Measurements from ENCODE around the gene PLAGL2. TPM values are rescaled to one million over a fixed set of nuclear protein-coding genes. Genes with fewer than 3 reads are reported as not detected.
"Not testable (repeated sequence)": the region's sequence is repeated elsewhere in the genome, so short reads cannot be mapped to it uniquely, and the experiment has no call there.

The PLAGL2 gene, protein sequence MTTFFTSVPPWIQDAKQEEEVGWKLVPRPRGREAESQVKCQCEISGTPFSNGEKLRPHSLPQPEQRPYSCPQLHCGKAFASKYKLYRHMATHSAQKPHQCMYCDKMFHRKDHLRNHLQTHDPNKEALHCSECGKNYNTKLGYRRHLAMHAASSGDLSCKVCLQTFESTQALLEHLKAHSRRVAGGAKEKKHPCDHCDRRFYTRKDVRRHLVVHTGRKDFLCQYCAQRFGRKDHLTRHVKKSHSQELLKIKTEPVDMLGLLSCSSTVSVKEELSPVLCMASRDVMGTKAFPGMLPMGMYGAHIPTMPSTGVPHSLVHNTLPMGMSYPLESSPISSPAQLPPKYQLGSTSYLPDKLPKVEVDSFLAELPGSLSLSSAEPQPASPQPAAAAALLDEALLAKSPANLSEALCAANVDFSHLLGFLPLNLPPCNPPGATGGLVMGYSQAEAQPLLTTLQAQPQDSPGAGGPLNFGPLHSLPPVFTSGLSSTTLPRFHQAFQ
- total RNA-seq, result 6.7 TPM

GRCh38 chr20:32207626-32208498 lies at the start of gene PLAGL2, which contains the start of gene POFUT1:
Gene PLAGL2 (minus strand): TSS chr20:32207743. CDS start chr20:32202178, 5,565 bp downstream.
Gene POFUT1 (plus strand): TSS chr20:32207880. CDS start chr20:32207942, 62 bp downstream.
- Histone ChIP-seq H3K4me1 (peaks cover 0 to 33% of the 10 kb centered on the region in 2 donors), H3K4me3 (peak within 1 kb of the TSS; percentile 95 to 97), H3K9me3 (no peaks in the 10 kb centered on the region), H3K27me3 (no peaks in the 10 kb centered on the region), H3K27ac (peak within 1 kb of the TSS; percentile 77 to 78), H3K36me3 (peaks cover 0 to 11% of the 10 kb centered on the region in 2 donors)
- intact Hi-C loops (cut with DNase I), result loop anchor here (1.0 to 10.0 kb wide), 6 partner anchors 69 to 383 kb away; partner anchors contain the start of genes ASXL1, DUSP15, KIF3B and TM9SF4
- peak; percentile 36 to 93 for DNase-seq (ENCODE audit: low spot score in 2 of 2)
- TF ChIP-seq, protein P1, sequence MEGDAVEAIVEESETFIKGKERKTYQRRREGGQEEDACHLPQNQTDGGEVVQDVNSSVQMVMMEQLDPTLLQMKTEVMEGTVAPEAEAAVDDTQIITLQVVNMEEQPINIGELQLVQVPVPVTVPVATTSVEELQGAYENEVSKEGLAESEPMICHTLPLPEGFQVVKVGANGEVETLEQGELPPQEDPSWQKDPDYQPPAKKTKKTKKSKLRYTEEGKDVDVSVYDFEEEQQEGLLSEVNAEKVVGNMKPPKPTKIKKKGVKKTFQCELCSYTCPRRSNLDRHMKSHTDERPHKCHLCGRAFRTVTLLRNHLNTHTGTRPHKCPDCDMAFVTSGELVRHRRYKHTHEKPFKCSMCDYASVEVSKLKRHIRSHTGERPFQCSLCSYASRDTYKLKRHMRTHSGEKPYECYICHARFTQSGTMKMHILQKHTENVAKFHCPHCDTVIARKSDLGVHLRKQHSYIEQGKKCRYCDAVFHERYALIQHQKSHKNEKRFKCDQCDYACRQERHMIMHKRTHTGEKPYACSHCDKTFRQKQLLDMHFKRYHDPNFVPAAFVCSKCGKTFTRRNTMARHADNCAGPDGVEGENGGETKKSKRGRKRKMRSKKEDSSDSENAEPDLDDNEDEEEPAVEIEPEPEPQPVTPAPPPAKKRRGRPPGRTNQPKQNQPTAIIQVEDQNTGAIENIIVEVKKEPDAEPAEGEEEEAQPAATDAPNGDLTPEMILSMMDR (IDR thresholded peaks at IDR 0.05), result peak in 1 of 3 experiments; percentile 13

DNA sequence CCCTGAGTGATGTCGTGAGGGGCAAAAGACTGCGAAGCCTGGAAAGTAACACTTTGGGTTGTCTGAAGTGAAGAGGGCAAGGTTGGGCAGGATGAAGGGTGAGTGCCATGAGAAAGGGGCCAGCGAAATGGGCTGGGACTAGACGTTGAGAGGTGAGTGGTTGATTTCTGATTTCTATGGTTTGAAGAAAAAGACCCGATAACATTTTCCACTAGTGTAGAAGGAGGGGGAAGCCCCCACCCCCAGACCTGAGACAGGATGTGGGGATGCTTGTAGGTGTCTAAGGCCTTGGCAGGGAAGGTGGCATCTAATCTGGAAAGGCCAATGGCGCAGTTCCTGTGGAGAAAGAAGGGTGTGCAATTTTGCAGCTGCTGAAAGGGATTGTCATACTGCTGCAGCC lies 44.6 kb upstream of the PLAGL2 start:
- no peaks in the 10 kb centered on the region for H3K4me1 ChIP-seq
- intact Hi-C loops (cut with DNase I), result no loop called here
- no peak overlapping the region for H3K27ac ChIP-seq
- no peak overlapping the region for H3K4me3 ChIP-seq
- H3K9me3 ChIP-seq, result no peaks in the 10 kb centered on the region
- DNase-seq (ENCODE audit: low spot score in 2 of 2), result no peak
- TF ChIP-seq, protein P1 (IDR thresholded peaks at IDR 0.05), result no peak
- no peaks in the 10 kb centered on the region for H3K36me3 ChIP-seq
- no peaks in the 10 kb centered on the region for H3K27me3 ChIP-seq

DNA sequence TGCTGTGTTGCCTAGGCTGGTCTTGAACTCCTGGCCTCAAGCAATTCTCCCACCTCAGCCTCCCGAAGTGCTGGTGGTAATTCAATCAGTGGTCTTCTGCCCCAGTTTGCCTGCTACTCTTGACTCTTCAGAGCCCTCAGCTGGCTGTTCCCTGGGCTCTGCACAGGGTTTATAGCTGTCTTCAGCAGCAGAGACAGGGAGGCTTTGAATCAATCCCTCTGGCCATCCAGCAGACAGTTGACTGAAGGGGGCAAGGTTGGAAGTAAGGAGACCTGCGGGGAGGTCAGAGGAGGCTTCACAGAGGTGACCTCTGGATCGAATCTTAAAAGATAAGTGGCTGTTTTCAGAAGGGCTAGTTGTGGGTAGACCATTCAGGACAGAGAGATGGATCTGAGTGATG lies 43.9 kb upstream of the PLAGL2 start:
- Histone ChIP-seq H3K36me3 (no peaks in the 10 kb centered on the region), H3K27ac (no peak overlapping the region), H3K9me3 (no peaks in the 10 kb centered on the region), H3K27me3 (no peaks in the 10 kb centered on the region), H3K4me3 (no peak overlapping the region), H3K4me1 (no peaks in the 10 kb centered on the region)
- DNase-seq (ENCODE audit: low spot score in 2 of 2), result no peak
- TF ChIP-seq, protein P1 (IDR thresholded peaks at IDR 0.05), result no peak
- intact Hi-C loops (cut with DNase I), result no loop called here

- Histone ChIP-seq H3K27ac (no peak overlapping the region), H3K4me3 (no peak overlapping the region), H3K27me3 (no peaks in the 10 kb centered on the region), H3K4me1 (no peaks in the 10 kb centered on the region), H3K9me3 (no peaks in the 10 kb centered on the region), H3K36me3 (no peaks in the 10 kb centered on the region)
- TF ChIP-seq, protein P1 (IDR thresholded peaks at IDR 0.05), result no peak
- no peak for DNase-seq (ENCODE audit: low spot score in 2 of 2)
- intact Hi-C loops (cut with DNase I), result no loop called here
These were observed 41.6 kb upstream of the PLAGL2 start for GRCh38 chr20:32249030-32249738.

GRCh38 chr20:32248043-32248442 lies 40.5 kb upstream of the PLAGL2 start:
- no peak overlapping the region for H3K4me3 ChIP-seq
- TF ChIP-seq, protein P1 (IDR thresholded peaks at IDR 0.05), result no peak
- H3K36me3 ChIP-seq, result no peaks in the 10 kb centered on the region
- no peak for DNase-seq (ENCODE audit: low spot score in 2 of 2)
- no peak overlapping the region for H3K27ac ChIP-seq
- intact Hi-C loops (cut with DNase I), result no loop called here
- H3K27me3 ChIP-seq, result no peaks in the 10 kb centered on the region
- H3K4me1 ChIP-seq, result no peaks in the 10 kb centered on the region
- no peaks in the 10 kb centered on the region for H3K9me3 ChIP-seq

GRCh38 chr20:32246208-32246607 lies 38.7 kb upstream of the PLAGL2 start:
- H3K4me1 ChIP-seq; H3K27ac ChIP-seq; DNase-seq (ENCODE audit: low spot score in 2 of 2); H3K4me3 ChIP-seq; H3K36me3 ChIP-seq; H3K27me3 ChIP-seq; intact Hi-C loops (cut with DNase I); H3K9me3 ChIP-seq: not testable (repeated sequence)

All from ascending aorta (tissue), 2 donors.